Measurements from ENCODE around the gene NFIC.

NFIC gene

DNA sequence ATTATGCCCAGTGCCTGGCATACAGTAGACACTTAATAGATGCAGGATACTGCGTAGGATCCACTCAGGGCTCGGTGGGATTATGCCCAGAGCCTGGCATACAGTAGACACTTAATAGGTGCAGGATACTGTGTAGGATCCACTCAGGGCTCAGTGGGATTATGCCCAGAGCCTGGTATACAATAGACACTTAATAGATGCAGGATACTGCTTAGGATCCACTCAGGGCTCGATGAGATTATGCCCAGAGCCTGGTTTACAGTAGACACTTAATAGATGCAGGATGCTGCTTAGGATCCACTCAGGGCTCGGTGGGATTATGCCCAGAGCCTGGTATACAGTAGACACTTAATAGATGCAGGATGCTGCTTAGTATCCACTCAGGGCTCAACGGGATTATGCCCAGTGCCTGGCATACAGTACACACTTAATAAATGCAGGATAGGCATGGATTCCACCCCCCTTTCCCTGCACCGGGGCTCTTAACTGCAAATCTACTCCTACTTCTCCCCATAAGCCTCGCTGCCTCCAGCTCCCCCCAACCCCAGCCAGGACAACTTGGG is 89.1 kb downstream of the NFIC start:
- no peak for DNase-seq

DNA sequence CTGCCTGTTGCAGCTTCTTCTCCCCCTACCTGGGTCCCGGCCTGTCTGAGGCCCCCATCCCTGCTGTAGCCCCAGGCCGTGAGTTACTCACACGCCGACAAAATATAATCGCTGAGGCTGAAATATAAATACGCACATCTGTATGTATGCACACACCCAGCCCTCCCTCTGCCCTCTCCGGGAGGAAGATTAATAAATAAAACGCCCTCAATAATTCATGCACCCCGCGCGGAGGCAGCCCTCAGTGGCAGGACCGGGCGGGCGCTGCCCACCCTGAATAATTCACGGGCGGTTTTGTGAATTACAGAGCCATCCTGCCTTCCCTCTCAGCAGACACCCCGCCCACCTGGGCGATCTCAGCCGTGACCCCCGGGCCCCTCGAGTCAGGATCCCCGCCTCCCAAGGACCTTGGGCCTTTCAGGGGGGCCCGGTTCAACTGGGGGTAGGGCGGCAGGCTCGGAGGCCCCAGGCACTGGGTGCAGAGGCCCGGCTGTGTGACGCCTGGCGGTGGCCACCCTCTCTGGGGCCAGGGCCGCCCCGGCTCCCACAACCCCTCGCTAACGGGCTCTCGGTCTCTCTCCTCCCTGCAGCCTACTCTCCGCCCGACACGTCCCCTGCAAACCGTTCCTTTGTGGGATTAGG is 89.7 kb downstream of the NFIC start:
- DNase-seq = no peak

DNA sequence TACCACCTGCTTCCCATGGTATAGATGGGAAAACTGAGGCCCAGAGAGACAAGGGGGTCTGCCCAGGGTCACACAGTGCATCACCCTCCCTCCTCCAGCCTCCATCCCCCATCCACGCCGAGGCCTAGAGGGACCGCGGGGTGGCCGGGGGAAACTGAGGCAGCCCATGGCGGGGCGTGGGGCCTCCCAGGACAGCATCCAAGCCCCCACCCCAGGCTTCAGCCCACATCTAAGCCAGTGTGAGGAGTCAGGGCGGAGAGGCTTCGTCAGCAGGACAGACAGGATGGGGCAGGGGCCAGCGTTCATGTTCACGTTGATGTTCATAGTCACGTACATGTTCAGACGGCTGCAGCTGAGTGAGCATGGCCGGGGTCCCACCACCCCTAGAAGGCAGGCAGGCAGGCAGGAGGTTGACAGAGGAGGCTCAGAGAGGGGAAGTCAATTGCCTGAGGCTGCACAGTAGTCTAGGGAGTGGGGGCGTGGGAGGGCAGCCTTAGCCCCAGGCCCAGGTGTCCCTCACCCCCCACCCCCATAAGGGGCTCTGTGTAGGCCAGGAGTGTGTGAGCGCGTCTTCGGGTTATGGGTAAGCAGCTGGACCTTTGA is 90.6 kb downstream of the NFIC start:
- no peak for DNase-seq

DNA sequence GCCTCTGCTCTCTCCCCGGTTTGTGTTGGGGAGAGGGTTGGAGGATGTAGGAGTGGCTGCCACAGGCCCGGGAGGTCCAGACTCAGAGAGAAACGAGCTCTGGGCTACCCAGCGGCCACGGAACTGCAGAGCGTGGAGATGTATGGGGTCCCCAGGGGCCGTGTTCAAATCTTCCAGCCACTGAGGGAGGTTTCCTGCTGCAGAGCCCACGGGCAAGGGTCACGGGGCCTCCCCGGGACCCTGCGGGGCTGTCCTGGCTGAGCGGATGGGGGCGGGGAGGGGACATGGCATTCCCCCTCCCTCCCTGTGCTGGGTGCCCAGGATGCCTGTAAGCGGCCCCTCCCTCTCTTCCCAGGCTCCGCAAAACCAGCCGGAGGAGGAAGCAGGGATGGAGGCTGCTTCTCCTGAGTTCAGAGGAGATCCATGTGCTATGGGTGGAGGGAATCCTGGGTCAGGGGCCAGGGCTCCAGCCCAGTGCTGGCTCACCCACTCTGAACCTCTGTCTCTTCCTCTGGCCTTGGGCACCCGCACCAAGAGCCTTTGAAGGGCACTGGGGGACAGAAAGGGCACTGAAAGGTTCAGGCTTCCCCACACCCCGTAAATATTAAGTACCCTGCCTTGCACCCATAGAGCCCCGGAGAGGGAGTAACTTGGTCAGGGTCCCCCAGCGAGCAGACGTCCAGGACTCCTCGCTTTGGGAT is 91.3 kb downstream of the NFIC start:
- DNase-seq = no peak

DNA sequence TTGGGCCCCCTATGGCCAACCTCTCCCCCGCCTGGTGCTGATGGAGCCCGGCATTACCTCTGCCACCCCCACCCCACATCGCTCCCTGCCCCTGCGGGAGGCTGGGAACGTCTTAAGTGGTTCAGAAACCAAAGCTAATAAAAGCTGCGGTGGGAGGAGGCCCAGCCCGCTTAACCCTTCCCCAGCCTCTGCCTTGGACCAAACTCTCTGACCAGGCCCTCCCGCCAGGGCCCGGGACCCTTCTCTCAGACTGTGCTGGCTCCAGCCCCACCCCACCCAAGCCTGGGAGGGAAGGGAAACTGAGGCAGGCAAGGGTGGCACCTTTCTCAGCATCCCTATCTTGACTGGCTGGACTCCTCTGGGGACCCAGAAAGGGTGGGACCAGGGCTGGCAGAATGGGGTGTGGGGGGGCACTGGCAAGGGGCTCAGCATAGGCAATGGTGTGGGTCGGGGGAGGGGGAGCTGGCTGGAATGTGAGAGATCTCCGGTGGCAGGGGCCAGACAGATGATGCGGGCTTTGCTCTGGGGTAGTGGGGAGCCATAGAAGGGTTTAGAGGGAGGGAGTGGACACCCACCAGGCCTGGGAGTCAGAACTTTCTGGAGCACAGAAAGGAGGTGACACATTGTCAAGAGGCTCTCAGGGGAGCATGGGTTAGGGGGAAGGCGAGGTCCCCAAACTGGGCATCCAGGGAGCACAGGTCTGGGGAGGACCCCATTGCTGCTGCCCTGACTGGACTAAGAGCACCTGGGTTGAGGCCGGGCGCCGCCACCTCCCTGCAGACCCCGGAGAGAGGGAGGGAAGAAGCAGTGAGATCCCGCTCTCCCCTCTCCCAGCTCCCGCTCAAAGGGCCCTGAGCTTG is 92.1 kb downstream of the NFIC start:
- no peak for DNase-seq

DNA sequence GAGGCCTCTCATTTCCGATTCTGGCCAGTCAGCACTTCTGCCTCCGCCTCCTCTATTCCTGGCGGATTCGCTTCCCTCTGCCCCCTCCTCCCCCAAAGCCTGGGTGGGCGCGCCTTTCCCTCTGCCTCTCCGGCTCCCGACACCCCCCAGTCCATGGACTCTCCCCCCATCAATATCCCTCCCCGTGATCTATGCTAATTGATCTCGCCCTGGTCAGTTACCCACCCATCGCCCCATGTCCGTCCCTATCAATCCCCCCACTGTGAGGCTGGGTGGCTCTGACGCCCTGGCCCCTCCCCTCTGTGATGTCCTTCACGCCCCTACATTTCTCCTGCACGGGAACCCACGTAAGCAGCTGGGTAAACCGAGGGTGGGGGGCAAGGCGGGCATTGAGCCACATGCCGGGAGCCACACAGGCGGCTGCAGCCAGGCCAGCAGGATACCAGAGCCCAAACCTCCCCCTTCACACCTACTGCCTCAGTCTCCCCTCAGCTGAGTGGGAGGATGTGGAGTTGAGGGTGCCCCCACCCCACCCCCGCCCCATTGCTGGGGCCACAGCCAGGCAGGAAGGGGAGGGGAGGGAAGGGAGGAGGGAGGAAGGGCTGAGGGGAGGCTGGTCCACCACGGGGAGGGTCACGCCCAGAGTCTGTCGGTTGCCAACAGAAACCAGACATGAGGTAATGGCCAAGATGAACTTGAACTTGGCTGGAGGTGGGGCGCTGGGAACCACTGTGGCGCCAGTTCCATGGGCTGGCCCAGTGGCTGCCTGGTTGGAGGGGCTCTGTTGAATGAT is 92.9 kb downstream of the NFIC start:
- peak; percentile 2 for DNase-seq

DNA sequence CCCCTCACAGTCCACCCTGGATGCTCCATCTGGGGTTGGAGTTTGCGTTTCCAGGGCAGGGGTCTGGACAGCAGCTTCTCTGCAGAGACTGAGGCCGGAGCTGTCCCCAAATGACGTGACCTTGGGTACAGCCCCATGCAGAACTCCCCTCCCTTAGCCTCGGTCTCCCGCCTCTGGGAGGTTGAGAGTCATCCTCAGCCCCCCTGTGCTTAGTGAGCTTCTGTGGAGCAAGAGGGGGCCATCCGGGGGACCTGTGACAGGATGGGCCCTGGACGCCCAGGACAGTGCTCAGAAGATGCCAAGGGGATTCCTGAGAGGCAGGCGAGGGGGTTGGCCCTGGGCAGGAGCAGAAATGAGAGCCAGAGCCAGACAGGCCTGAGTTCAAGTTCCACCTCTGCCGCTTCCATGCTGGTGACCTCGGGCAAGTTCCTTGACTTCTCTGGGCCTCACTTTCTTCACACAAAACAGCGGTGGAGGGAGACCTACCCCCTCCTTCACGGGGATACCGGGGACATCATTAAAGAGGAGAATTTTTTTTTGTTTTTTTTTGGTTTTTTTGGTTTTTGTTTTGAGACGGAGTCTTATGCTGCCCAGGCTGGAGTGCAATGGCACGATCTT is 93.7 kb downstream of the NFIC start:
- no peak for DNase-seq

DNA sequence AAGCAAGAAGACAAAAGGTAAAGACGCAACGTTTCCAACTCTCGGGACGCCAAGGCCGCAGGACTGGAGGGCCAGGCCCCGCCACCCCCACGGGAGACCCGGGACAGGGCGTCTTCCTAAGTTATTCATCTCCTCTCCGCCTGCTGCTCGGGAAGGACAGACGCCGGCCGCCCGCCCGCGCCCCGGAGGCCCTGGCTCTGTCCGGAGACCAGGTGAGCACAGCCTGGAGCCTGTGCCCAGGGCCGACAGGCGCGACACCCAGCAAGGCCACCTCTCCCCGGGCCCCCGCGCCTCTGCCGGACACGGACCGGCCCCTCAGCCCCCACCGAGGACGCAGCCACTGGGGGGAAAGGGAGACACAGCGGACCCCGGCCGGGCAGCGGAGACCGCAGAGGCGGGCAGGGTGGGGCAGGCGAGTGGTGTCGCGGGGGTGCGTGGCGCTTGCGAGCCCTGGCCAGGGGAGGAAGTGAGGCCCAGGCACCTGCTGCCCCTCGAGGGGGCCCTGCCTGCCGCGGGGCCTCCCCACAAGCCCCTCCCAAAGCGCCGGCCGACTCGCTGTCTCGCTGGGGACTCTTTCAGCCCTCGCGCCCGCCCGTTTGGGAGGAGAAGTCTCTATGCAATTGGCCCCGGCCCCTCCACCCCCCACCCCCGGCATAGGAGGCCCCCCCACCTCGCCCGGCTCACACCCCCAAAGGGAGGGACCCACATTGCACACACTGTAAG is 96.8 kb downstream of the NFIC start:
- DNase-seq = no peak

DNA sequence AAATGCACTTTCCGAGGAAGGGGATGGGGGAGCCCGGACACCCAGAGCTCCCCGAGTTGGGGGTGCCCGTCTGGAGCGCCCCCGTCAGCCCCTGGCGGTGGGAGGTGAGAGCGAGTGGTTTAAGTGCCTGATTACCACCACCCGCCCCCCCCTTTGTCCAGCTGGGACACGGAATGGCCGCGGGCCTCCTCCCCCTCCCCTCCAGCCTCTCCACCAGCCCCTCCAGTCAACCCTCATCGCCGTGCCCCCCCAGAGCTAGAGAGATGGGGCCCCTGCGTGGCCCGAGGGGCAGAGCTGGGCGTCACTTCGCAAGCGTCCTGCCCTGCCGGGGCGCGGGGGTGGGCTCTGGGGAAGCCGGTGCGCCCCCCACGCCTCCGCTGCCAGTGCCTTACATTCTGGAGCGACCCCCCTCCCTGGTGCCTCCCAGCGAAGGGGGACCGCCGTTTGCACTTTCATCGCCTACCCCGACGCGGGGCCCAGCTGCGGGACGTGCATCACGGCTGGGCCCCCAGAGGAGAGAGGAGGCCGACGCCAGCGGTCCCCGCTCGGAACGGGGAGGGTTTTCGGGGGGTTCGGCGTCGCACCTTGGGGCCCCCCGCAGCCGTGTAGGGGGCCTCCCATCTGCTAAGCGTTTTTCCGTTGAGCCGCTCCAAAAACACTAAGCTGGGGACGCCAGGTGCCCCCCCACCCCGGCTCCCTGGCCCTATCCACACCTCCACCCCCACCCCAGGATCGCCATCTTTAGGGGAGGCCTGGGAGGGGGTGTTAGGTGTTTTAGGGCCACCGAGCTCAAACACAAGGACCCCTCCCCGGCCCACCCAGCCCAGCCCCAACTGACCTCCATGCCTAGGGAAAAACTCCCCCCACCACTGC is 97.6 kb downstream of the NFIC start:
- DNase-seq = no peak

DNA sequence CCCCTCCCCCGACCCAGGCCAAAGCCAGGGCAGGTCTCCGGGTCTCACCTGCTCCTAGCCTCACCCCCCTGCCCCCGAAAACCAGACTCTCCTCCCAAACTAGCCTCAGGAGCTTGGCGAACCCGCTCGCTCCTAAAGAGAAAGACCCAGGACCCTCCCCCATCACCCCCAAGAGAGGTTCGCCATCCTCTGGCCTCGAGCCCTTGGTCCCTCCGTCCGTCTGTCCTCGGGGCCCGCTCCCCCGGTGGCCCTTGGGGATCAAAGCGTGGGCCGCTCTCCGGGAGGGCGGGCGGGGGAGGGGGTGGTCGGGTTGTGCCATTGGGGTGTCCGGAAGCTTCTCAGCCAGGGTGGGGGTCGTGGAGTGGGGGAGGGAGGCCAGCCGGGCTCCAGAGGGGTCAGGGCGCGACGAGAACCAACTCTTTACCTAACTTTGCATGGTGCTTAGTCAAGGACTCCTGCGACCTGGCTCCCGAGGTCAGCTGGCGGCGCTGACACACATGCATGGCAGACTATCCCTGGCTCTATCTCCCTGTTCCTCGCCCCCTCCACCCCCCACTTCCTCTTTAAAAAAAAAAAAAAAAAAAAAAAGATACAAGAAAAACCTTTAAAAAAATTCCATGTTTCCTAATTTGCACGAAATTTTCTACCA is 98.3 kb downstream of the NFIC start:
- no peak for DNase-seq

DNA sequence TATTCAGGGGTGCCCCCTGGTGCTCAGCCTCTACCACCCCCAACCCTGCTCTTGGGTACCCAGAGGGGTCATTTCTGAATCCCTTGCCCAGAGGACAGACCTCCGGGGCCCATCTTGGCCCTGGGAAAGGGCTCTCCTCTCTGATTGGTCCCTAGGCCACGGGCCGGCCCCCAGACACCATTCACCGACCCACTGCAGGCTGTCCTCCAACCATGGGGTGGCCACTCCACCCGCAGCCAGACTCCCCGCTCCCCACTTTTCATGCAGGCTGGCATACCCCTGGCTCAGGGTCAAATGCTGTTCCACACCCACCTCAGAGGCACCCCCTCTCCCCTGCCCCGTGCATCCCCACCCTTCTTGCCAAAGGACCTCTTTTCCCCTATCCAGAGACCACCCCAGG is 99.2 kb downstream of the NFIC start:
- DNase-seq = no peak

DNA sequence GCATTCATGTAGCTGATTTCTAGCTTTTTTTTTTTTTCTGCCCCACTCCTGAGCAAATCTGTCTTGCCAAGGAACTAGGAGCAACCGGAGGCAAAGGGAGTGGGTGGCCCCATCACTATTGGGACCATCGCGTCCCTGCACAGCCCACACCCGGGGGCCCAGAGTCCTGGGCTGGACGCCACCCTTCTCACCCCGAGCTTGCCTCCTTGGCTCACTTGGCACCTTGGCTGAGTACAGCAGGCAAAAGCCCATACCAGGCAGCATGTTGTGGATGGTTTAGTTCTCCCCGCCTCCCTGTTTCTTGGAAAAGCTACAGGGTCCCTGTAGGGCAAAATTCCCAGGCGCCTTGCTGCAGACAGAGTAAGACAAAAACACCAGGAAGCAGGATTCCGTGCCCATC is 100.3 kb downstream of the NFIC start:
- no peak for DNase-seq

DNA sequence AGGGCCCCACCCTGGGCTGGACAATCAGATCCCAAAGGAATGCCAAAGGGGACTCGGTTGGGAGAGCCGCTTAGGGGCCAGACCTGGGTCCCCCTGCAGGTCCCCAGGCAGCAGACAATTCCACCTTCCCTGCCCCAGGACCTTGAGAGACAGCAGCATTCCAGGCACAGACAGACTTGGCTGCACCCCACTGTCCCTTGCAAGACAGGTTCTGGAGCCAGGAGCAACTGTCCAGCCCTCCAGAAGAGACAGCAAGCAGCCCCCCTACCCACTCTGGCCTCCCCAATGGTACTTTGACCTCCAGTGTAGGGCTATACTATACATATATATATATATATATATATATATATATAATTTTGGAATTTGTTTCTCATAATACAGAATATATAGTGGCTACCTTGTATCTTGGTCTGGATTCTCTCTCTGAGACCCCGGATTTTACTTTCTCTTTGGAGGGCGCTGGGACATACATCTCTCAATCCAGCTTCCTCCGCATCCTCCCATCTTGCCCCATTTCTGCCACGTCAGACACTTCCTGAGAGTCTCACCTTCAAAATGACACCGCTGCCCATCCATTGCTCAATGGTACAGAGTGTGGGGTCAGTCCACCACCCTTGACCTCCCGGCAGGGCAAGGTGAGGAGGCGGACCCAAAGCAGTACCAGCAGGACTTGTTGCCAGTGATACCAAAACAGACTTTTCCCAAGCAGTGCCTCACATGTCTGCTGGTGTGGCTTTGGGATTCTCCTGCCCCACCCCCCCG is 101.2 kb downstream of the NFIC start:
- DNase-seq = peak; percentile 10

DNA sequence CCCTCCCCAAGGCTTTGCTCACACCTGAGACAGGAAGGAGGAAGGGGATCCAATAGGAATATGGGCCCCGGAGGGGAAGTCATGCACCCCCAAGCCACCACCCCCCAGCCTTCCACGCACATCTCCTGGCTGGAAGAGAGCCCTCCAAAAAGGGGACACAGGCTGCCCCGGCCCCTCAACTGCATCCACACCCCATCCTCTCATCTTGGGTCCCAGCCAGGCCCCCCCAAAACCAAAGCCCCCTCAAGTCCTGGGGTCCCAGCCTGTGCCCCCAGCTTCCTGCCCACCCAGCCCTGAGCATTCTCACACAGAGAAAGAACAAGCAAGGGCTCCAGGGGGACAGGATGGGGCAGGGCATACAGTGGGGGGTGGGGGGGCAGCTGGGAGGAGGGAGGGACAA is 101.8 kb downstream of the NFIC start:
- no peak for DNase-seq

DNA sequence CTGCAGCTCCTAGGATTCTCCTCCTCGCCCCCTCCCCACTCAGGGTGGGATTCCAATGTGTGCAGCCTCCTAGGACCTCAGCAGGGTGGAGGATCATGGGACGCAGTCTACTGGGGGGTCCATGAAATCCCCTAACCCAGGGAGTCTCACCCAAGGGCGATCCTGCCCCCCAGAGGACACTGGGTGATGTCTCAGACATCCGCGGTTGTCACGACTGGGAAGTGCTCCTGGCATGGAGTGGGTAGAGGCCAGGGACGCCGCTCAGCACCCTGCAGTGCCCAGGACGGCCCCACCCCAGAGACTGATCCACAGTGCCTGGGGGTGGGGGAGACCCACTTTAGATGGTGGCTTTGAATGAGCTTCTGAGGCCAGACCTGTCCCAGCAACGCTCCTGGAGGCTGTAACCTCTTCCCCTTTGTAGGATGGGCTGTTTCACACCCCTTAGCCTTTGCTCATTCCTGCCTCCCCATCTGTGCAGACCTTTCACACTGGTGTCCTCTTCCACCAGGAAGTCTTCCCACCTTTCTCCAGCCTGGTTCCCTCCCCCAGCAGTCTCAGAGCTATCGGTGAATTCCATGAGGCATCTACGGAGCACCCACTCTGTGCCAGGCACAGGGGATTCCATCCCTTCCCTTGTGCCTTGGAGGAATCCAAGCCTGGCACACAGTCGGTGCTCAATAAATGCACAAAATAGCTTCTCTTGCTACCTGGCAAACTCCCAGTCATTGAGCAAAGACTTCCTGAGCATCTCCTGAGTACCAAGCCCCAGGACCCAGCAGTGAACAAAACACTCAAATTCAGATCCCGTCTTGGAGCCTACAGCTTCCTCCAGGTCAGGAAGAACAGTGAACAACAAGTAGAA is 103.5 kb downstream of the NFIC start:
- no peak for DNase-seq

DNA sequence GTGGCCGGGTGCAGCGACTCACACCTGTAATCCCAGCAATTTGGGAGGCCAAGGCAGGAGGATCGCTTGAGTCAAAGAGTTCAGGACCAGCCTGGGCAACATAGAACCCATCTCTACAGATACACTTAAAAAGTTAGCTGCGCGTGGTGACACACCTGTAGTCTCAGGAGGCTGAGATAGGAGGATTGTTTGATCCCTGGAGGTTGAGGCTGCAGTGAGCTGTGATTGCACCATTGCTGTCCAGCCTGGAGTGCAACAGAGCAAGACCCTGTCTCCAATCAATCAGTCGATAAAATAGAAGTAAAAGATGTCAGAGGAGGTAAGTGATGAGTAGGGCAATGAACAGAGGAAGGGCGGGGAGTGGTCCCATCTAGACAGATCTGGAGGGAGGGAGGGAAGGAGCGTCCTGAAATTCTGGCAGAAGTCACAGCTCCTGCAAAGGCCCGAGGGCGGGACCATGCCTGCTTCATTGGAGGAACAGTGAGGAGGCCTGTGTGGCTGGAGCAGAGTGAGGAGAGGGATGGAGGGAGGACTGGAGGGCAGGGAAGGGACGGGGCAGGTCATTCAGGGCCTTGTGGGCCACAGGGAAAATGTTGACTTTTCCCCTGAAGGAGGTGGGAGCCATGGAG is 104.2 kb downstream of the NFIC start:
- no peak for DNase-seq

DNA sequence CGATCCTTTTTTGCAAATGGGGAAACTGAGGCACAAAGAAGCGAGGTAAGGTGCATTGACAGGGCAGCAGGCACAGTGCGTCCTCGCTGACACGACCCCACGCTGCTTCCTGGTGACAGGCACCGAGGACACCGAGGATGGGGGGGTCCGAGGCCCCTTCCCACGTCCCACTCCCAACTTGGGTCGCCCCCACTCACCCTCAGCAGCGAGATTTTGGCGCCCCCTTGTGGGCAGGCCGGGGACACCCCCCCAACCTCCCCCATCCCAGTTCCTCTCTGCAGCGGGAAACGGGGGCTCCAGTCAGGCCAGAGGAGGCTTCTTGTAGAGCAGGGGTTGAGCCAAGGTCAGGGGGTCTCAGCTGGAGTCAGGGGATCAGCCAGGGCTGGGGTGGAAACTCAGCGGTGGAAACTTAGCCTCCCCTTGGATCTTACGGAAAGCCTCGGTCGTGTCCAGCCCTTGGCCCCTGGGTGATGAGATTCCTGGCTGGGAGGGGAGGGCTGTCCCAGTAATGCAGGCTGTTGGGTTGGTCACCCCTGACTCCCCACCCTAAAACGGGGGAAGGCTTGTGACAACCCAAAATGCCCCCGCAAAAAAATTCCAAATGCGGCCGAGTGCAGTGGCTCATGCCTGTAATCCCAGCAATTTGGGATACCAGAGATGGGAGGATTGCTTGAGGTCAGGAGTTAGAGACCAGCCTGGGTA is 105.7 kb downstream of the NFIC start:
- peak; percentile 14 for DNase-seq

Data from OCI-M1 (cell line).